Liver (tissue), 9 donors: ENCODE data around the gene EIF3D. TPM values are rescaled to one million over a fixed set of nuclear protein-coding genes. Genes with fewer than 3 reads are reported as not detected.

ENCODE experiments used
- DNase-seq: peaks from one replicate; pipeline ENCODE4 v3.0.0-alpha.2; 2017; ENCODE audit warnings: low spot score
- H3K27ac ChIP-seq, 2 donors: one replicate each; pipeline ENCODE4 v1.7.0; 2013; ENCODE audit warnings: inconsistent platforms in 2 of 2, low read length in 2 of 2, control low read depth in 1 of 2, low read depth in 1 of 2, mild to moderate bottlenecking in 1 of 2
- H3K27me3 ChIP-seq, 4 donors: one replicate each; pipeline versions ENCODE4 v1.6.1 to v1.7.0; 2013; ENCODE audit warnings: low read length in 3 of 4, inconsistent platforms in 1 of 4, mild to moderate bottlenecking in 1 of 4, moderate library complexity in 1 of 4; ENCODE audit not compliant: control insufficient read depth in 4 of 4, insufficient read depth in 4 of 4
- H3K36me3 ChIP-seq, 4 donors: one replicate each; pipeline versions ENCODE4 v1.6.1 to v1.7.0; 2013; ENCODE audit warnings: low read length in 3 of 4, mild to moderate bottlenecking in 3 of 4, low read depth in 1 of 4, moderate library complexity in 1 of 4; ENCODE audit not compliant: control insufficient read depth in 4 of 4, insufficient read depth in 3 of 4
- H3K4me1 ChIP-seq, 4 donors: one replicate each; pipeline versions ENCODE4 v1.6.1 to v1.7.0; 2013; ENCODE audit warnings: low read length in 3 of 4, mild to moderate bottlenecking in 3 of 4, moderate library complexity in 1 of 4; ENCODE audit not compliant: control insufficient read depth in 4 of 4, insufficient read depth in 4 of 4
- H3K4me3 ChIP-seq, 3 donors: one replicate each; pipeline versions ENCODE4 v1.6.1 to v1.7.0; 2013; ENCODE audit warnings: low read length in 3 of 3, control low read depth in 1 of 3, low read depth in 1 of 3, mild to moderate bottlenecking in 1 of 3
- H3K9ac ChIP-seq, 2 donors: one replicate each; pipeline ENCODE4 v1.7.0; 2013; ENCODE audit warnings: low read length in 2 of 2, mild to moderate bottlenecking in 2 of 2, moderate library complexity in 2 of 2, control low read depth in 1 of 2, low read depth in 1 of 2
- H3K9me3 ChIP-seq, 4 donors: one replicate each; pipeline versions ENCODE4 v1.6.1 to v1.7.0; 2013; ENCODE audit warnings: low read length in 3 of 4; ENCODE audit not compliant: control insufficient read depth in 4 of 4
- CTCF ChIP-seq: fragments of 150-350 bp; IDR thresholded peaks from 2 replicates; pipeline ENCODE4 v1.5.1; 2017; ENCODE audit warnings: improper control_type of control experiment, low read depth, low read length; ENCODE audit not compliant: missing input control
- FOXA2 ChIP-seq: IDR thresholded peaks from 2 replicates; pipeline ENCODE4 v1.6.1; 2016; ENCODE audit warnings: antibody characterized with exemption
- NR2F2 ChIP-seq: IDR thresholded peaks from 2 replicates; pipeline ENCODE4 v1.6.1; 2016; ENCODE audit warnings: antibody characterized with exemption
- REST ChIP-seq: IDR thresholded peaks from 2 replicates; pipeline ENCODE4 v1.6.1; 2016; ENCODE audit warnings: antibody characterized with exemption, mild to moderate bottlenecking
- RXRA ChIP-seq, 2 donors: IDR thresholded peaks; 2 replicates each; pipeline ENCODE4 v1.6.1; 2017 to 2018; ENCODE audit warnings: antibody characterized with exemption in 2 of 2, mild to moderate bottlenecking in 1 of 2
- SP1 ChIP-seq: IDR thresholded peaks from 2 replicates; pipeline ENCODE4 v1.6.1; 2018; ENCODE audit warnings: antibody characterized with exemption, mild to moderate bottlenecking
- ZBTB33 ChIP-seq: IDR thresholded peaks from 2 replicates; pipeline ENCODE4 v1.6.1; 2016; ENCODE audit warnings: antibody characterized with exemption
- WGBS: extraction: QIAGEN DNeasy Blood & Tissue Kit; methylation state at CpG from one replicate; pipeline ENCODE4 v1.1.7; 2013; 5-methylcytosine and 5-hydroxymethylcytosine counted together
- polyA plus RNA-seq, 2 donors: library from polyadenylated mRNA; stranded (reverse) in 1 of 2; unstranded in 1 of 2; fragments of 200-250 nt in 1 of 2; fragments of >200 nt in 1 of 2; fragmentation: Nextera tagmentation in 1 of 2; extraction: Ambion mirVana in 1 of 2; gene quantifications; one replicate each; pipeline versions ENCODE4 v1.2.1 to v1.2.3, GENCODE V29; 2013 to 2015
- total RNA-seq, 2 donors: library from RNA; depleted of rRNA; stranded (reverse); fragments of >200 nt; gene quantifications; one replicate each; pipeline ENCODE4 v1.2.3, GENCODE V29; 2014
- donor health status: healthy.
- donor health status: healthy.
- donor health status: healthy.
- donor health status: healthy.
- donor health status: healthy.

Gene EIF3D
- total and polyA plus RNA-seq, 4 donors, result 32.8 to 169 (median 80.3) TPM

- 94% methylated on average over 5 of the region's 5 CpGs for WGBS
These were observed 36.9 kb downstream of the EIF3D start for GRCh38 chr22:36492109-36492508.

More at GRCh38 chr22:36492109-36492508, 36.9 kb downstream of the EIF3D start:
- Histone ChIP-seq H3K27me3 (no peaks in the 10 kb centered on the region), H3K36me3 (peaks cover 0 to 31% (median 6%) of the 10 kb centered on the region in 4 donors), H3K4me1 (no peaks in the 10 kb centered on the region), H3K27ac (no peak overlapping the region), H3K9ac (no peak overlapping the region), H3K4me3 (no peak overlapping the region), H3K9me3 (no peaks in the 10 kb centered on the region)
- TF ChIP-seq FOXA2, result no peak
- TF ChIP-seq REST, result no peak
- TF ChIP-seq ZBTB33, result no peak
- no peak for TF ChIP-seq NR2F2
- no peak for TF ChIP-seq RXRA (IDR thresholded peaks at IDR 0.05)
- TF ChIP-seq CTCF, result no peak
- no peak for TF ChIP-seq SP1
- no peak for DNase-seq
